ENCODE measurements around the gene PSENEN. TPM values are rescaled to one million over a fixed set of nuclear protein-coding genes. Genes with fewer than 3 reads are reported as not detected.
A peak's percentile ranks its signal among the peaks of the same experiment; 100 is the strongest.

The PSENEN gene
- total RNA-seq, 1 donor from 2014 or later, result 40.7 TPM

DNA sequence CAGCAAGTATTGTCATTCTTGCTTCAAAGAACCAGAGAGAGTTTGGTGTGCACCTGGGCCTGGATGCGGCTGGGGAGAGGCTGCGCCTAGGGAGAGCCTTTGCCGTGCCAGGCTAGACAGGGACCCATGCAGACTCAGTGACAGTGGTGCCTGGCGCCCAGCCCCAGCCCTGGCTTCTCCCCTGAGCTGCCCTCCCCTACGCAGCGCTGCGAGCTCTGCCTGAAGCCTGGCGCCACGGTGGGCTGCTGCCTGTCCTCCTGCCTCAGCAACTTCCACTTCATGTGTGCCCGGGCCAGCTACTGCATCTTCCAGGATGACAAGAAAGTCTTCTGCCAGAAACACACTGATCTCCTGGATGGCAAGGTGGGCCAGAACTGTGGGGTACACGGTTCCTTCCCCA, 15.7 kb upstream of the PSENEN start:
- DNase-seq, result no peak
- ATAC-seq (ENCODE audit: poor library complexity), result no peak
- intact Hi-C loops (cut with DNase I), result no loop called here

DNA sequence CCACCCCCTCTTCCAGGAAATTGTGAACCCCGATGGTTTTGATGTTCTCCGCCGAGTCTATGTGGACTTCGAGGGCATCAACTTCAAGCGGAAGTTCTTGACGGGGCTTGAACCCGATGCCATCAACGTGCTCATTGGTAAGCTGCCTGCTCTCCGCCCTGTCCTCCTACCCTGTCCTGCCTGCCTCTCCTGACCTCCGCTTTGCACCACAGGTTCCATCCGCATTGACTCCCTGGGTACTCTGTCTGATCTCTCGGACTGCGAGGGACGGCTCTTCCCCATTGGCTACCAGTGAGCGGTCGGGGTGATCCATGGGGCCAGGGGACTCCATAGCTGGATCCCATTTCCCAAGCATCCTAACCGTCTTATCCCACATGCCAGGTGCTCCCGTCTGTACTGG, 15.1 kb upstream of the PSENEN start:
- DNase-seq (no peak), ATAC-seq (ENCODE audit: poor library complexity) (no peak)
- intact Hi-C loops (cut with DNase I), result no loop called here

DNA sequence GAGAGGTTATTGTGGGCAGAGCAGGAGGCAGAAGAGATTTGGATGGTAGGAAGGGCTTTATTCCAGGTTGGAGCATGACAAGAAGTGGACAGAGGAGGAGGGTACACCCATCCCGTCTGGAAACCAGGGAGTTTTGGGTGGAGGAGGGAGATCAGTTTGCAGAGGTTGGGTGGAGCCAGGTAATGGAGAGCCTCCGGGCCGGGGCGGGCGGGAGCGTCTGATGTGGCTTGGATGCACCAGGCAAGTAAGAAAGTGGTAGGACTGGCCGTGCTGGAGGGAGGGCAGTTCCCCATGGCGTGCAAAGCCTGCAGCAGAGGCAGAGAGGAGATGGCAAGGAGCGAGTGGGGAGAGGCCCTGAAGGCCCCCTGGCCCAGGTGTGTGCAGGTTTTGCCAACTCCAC, 14.1 kb upstream of the PSENEN start:
- ATAC-seq (ENCODE audit: poor library complexity) (no peak), DNase-seq (no peak)
- intact Hi-C loops (cut with DNase I), result no loop called here

DNA sequence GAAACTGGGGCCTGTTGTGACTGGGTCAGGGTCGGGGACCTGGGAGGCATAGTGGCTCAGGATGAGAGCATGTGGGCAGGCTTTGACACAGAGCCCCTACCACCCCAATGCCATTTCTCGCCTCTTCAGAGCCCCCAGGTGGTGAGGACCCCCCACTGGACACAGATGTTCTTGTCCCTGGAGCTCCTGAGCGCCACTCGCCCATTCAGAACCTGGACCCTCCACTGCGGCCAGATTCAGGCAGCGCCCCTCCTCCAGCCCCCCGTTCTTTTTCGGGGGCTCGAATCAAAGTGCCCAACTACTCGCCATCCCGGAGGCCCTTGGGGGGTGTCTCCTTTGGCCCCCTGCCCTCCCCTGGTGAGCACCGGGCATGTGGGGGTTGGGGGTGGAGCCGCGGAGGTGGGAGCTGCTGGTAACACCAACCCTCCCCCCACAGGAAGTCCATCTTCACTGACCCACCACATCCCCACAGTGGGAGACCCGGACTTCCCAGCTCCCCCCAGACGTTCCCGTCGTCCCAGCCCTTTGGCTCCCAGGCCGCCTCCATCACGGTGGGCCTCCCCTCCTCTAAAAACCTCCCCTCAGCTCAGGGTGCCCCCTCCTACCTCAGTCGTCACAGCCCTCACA, 13.6 kb upstream of the PSENEN start:
- intact Hi-C loops (cut with DNase I), result no loop called here
- ATAC-seq (ENCODE audit: poor library complexity) (no peak), DNase-seq (no peak)

DNA sequence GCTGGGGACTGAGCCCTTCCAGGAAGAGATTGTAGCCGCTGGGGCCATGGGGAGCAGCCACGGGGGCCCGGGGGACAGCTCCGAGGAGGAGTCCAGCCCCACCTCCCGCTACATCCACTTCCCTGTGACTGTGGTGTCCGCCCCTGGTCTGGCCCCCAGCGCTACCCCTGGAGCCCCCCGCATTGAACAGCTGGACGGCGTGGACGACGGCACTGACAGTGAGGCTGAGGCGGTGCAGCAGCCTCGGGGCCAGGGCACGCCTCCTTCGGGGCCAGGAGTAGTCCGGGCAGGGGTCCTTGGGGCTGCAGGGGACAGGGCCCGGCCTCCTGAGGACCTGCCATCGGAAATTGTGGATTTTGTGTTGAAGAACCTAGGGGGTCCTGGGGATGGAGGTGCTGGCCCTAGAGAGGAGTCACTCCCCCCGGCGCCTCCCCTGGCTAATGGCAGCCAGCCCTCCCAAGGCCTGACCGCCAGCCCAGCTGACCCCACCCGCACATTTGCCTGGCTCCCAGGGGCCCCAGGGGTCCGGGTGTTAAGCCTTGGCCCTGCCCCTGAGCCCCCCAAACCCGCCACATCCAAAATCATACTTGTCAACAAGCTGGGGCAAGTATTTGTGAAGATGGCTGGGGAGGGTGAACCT, 12.8 kb upstream of the PSENEN start:
- DNase-seq (no peak), ATAC-seq (ENCODE audit: poor library complexity) (no peak)

DNA sequence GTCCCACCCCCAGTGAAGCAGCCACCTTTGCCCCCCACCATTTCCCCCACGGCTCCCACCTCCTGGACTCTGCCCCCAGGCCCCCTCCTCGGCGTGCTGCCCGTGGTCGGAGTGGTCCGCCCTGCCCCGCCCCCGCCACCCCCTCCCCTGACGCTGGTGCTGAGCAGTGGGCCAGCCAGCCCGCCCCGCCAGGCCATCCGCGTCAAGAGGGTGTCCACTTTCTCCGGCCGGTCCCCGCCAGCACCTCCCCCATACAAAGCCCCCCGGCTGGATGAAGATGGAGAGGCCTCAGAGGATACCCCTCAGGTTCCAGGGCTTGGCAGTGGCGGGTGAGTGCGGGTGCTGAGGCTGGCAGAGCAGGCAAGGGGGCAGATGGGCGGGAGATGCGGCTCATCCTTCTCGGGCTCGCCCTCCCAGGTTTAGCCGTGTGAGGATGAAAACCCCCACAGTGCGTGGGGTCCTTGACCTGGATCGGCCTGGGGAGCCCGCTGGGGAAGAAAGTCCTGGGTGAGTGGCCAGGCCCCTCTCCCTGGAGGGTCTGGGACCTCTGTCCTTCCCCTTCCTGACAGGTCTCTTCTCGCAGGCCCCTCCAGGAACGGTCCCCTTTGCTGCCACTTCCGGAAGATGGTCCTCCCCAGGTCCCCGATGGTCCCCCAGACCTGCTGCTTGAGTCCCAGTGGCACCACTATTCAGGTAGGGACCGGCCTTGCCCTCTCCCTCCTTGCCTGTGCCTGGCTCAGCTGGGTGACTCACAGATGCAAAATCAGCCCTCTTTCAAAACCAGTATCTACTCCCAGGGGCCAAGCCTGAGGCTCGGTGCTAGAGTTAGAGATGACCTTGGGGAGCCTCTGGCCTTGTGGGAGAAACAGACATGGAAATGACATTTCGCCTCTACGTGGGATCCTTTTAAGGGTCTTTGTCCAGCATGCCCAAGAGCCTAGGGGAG, 12.0 kb upstream of the PSENEN start:
- no peak for ATAC-seq (ENCODE audit: poor library complexity)
- intact Hi-C loops (cut with DNase I), result no loop called here
- no peak for DNase-seq

More for the DNA sequence above, 12.8 kb upstream of the PSENEN start:
- intact Hi-C loops (cut with DNase I), result no loop called here

DNA sequence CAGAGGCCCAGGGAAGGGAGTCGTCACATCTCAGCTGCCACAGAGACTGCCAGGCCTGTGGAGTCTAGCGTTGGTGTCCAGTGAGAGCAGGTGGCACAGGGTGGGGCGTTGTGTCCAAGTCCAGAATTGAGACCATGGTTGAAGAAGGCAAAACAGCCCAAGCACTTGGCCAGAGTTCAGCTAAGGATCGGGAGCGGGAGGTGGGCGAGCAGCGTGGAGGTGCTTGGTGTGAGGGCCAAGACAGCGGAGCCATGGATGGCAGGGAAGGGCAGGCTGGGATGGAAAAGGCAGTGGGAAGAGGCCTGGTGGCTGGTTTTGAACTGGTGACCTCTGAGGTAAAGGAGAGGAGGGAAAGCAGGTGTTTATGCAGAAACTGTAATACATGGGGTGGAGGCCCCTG, 11.2 kb upstream of the PSENEN start:
- ATAC-seq (ENCODE audit: poor library complexity), result no peak
- intact Hi-C loops (cut with DNase I), result no loop called here
- DNase-seq, result no peak

DNA sequence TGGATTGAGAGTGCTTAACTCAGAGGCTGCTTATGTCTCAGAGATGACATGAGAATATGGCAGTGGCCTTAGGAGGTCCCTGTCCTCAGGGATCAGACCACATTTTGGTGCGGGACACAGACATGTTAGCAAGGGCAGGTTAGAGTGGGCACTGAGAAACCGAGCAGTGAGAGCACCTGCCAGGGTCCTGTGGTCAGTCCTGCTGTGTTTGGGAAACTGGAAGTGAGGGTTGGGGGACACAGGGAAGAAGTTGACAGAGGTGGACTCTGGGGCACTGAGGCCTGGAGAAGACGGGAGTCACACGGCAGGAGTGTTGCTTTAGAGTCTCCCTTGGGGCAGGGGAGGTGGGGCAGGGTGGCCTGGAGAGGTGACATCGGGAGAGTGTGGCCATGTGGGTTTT, 10.6 kb upstream of the PSENEN start:
- intact Hi-C loops (cut with DNase I), result no loop called here
- ATAC-seq (ENCODE audit: poor library complexity) (no peak), DNase-seq (no peak)

DNA sequence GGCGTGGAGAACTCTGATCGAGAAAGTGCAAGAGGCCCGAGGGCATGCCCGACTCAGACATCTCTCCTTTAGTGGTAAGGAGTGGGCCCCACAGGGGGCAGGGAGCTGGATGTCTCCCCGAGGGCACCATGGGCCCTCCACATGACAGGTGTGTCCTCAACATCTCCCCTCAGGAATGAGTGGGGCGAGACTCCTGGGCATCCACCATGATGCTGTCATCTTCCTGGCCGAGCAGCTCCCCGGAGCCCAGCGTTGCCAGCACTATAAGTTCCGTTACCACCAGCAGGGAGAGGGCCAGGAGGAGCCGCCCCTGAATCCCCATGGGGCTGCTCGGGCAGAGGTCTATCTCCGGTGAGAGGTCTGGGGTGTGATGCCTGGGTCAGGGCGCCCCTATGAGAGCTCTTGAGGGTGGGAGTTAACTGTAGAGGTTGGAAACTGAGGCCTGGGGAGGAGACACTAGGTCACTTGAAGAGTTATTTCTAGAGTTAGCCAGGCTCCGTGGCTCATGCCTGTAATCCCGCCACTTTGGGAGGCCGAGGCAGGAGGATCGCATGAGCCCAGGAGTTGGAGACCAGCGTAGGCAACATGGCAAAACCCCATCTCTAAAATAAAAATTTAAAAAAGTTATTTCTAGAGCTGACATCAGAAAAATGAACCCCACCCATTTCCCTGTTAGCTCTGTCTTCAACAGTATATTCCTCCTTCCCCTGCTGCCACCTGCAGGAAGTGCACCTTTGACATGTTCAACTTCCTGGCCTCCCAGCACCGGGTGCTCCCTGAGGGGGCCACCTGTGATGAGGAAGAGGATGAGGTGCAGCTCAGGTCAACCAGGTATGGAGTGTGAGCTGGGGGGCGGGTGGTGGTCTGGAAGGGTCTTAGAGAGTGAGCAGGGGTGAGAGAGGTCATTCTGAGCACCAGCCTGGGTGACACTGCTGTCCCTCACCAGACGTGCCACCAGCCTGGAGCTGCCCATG, 8.3 kb upstream of the PSENEN start:
- intact Hi-C loops (cut with DNase I), result no loop called here
- DNase-seq (no peak), ATAC-seq (ENCODE audit: poor library complexity) (no peak)

DNA sequence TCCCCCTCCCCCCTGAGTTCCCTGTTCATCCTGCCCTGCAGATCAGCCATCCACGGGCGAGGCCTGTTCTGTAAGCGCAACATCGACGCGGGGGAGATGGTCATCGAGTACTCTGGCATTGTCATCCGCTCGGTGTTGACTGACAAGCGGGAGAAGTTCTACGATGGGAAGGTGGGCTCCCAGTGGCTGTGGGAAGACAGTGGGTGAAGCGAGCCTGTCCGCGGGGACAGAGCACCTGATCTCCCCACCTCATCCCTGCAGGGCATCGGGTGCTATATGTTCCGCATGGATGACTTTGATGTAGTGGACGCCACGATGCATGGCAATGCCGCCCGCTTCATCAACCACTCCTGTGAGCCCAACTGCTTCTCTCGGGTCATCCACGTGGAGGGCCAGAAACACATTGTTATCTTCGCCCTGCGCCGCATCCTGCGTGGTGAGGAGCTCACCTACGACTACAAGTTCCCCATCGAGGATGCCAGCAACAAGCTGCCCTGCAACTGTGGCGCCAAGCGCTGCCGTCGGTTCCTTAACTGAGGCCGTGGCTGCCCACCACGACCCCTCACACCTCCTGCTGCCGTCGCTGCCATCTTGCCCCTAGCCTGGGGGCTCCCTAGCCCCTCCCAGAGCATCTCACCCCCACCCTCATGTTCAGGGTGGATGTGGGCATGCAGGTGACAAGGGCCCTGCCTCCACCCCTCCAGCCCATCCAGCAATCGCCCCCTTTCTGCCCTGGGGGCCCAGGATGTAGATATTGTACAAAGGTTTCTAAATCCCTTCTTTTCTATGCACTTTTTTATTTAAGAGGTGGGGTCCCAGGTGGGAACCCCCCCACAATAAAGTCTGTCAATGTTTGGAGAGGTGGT, 7.2 kb upstream of the PSENEN start:
- ATAC-seq (ENCODE audit: poor library complexity), result no peak
- DNase-seq, result no peak
- intact Hi-C loops (cut with DNase I), result no loop called here

DNA sequence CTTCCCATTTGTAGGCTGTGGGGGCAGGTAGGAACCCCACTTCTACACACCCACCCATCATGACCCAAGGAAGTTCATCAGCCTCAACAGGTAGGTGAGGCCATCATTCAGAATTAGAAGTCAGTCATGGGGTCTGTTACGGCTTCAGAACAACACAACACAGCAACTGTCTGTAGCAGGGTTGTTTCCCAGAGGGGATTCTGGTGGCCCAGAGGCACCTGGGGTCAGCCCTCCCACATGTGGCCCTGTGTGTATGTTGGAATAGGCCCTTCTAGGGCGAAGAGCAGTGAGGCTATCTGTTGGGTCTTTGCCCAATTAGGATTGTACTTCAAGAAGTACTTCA, 6.6 kb upstream of the PSENEN start:
- no peak for ATAC-seq (ENCODE audit: poor library complexity)
- intact Hi-C loops (cut with DNase I), result no loop called here
- DNase-seq, result no peak

DNA sequence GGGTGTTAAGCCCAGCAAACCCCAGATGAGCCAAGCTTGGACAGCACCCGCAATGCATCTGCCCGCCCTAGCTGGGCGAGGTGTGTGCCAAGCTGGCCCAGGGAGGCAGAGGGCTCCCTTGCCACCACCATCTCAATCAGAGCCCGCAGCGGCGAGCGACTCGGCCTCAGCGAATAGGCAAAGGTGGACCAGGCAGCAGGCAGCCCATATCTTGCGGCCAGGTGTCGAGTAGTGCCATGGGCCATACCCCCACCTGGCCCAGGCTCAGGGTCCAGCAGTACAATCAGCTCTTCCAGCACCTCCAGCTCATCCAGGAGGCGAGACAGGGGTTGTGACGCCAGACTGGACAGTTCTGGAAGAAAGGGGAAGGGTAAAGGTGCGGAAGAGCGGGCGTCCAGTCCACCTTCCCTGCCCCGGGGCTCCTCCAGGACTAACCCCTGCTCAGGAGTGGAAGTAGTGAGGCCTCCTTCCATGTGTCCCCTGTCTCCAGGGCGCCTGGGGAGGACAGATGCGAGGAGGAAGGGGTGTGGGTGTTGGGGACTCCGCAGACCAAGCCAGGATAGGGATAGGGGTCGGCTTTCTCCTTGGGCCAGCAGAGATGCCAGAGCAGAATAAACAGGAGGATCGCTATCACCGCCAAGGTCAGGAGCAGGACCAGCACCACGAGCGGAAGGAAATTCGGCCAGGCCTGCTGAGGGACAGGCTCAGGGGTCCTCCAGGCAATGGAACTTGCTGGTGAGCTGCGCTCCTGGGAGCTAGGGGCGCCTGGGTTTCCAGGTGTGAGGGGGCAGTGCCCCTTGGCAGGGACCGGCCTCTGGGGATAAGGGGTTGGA, 6.0 kb upstream of the PSENEN start:
- DNase-seq, result no peak
- no peak for ATAC-seq (ENCODE audit: poor library complexity)
- intact Hi-C loops (cut with DNase I), result no loop called here

DNA sequence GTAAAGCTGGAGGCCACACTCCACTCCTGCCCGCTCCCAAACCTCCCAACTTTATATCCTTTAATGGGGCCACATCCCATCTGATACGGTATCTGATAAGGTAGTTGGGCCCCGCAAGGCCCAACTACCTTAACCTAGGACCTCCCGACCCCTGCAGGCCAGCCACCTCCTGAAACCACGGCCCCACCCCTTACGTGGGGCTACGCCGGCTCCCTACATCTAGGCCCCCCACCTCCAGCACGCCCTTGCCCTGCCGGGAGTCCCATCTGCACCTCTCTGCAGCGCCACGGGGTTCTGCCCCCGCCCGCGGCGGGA, 5.4 kb upstream of the PSENEN start:
- intact Hi-C loops (cut with DNase I), result no loop called here
- no peak for DNase-seq

DNA sequence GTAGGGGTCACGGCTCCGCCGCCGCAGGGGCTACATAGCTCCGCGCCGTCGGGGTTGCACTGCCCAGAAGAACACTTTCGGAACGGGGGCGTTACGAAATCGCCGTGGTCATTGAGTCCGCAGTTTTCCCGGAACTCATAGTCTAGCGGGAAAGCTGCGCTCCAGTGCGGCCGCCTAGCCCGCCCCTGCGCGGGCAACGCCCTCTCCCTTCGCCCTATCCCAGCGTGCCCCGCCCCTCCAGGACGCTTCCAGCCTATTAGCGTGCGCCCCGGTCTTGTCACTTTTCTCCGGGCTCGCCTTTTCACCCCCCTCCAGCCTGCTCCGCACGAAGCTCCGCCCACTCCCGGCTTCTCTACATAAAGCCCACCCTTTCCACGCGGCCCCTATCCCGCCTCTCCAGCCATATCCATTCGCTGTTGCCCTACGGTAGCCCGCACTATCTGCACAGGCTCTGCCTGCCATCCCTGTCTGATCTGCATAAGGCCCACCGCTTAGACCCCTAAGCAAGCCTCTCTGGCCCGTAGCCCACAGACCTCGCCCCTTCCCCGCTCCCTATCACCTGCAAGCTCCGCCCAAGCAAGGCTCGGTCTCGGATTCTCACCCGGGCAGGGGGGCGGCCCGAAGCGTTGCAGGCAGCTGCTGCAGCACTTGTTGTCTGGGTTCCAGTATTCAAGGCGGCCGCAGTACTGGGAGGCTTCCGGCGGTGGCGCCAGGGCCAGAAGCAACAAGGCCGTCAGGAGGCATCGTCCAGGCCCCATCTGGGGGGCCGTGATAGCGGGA, 4.8 kb upstream of the PSENEN start:
- peak; percentile 86 for ATAC-seq (ENCODE audit: poor library complexity)
- intact Hi-C loops (cut with DNase I), result no loop called here
- peak; percentile 99 for DNase-seq

More for the DNA sequence above, 5.4 kb upstream of the PSENEN start:
- ATAC-seq (ENCODE audit: poor library complexity), result no peak

DNA sequence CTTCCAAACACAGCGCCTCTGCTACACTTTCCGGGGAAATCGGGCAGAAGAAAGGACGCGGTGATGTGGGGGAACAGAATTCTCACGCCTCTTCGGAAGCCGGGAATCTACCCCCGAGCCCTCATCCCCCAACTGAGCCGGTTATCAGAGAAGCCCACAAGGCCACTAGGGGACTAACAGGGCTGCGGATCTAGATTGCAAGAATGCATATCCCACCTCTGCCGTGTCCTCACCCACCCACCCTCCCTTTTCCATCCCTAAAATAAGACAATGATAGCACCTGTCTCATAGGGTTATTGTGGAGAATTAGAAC, 4.3 kb upstream of the PSENEN start:
- no peak for ATAC-seq (ENCODE audit: poor library complexity)
- no peak for DNase-seq
- intact Hi-C loops (cut with DNase I), result no loop called here

DNA sequence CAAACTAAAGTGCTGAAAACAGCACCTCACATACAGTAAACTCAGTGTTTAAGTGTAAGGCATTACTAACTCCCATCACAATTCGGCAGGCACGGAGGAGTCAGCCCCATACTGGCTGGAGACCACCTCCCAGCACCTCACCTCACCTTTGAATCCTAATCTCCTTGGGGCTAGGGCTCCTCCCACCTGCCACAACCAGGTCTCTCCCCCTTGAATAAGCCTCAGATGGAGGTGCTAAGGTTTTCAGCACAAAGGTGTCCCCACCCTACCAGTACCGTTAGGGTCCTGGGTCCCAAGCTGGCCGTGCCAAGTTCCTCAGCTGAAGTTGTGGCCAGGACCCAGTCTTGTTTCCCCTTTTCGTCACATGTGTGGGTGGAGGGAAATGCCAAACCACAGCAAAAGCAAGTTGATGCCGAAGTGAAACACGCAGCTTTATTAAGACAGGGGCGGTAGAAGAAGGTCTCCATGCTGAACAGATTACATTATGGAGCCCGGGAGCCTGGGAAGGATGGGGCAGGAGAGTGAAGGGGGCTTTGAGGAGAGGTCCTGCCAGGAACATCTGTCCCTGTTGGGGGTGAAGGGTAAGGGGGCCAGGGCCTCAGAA, 3.2 kb upstream of the PSENEN start, which contains the start of gene IGFLR1:
Gene IGFLR1, minus strand, starts transcription at position 332 of the 604 bp plus-strand sequence. CDS start 1,272 bp downstream, outside the sequence.
- intact Hi-C loops (cut with DNase I), result no loop called here
- no peak for ATAC-seq (ENCODE audit: poor library complexity)
- DNase-seq, result no peak

Measured in Right ventricle myocardium superior (tissue), 1 donor.